SU-DHL-6 (cell line): ENCODE data around the gene DDX10.

Experiments
- H2AFZ ChIP-seq: fragments of 200-600 bp; sonication (generic); 2 replicates; pipeline ENCODE4 v1.6.1; 2014; ENCODE audit warnings: low read depth, mild to moderate bottlenecking, moderate library complexity, mixed read lengths, antibody characterized with exemption, low read length; ENCODE audit not compliant: severe bottlenecking
- H3F3A ChIP-seq: fragments of 200-600 bp; shearing (Covaris generic); 2 replicates; pipeline ENCODE4 v1.6.0; 2016; ENCODE audit warnings: antibody characterized with exemption, mild to moderate bottlenecking; ENCODE audit not compliant: insufficient read depth
- H3K27ac ChIP-seq: fragments of 200-600 bp; sonication (generic); 2 replicates; pipeline ENCODE4 v1.5.1; 2016; ENCODE audit warnings: low read depth, mild to moderate bottlenecking, low read length, moderate library complexity, mixed read lengths
- H3K27me3 ChIP-seq: fragments of 200-600 bp; sonication (generic), shearing (Covaris generic); 2 replicates; pipeline ENCODE4 v1.6.0; 2014; ENCODE audit warnings: mild to moderate bottlenecking, low read length
- H3K36me3 ChIP-seq: fragments of 200-600 bp; sonication (generic); 2 replicates; pipeline ENCODE4 v1.6.1; 2014; ENCODE audit warnings: mild to moderate bottlenecking, low read length, mixed read lengths
- H3K4me2 ChIP-seq: fragments of 300-600, 200-600 bp; shearing (Covaris generic), sonication (generic); 2 replicates; pipeline ENCODE4 v1.6.0; 2014; ENCODE audit warnings: low read length, low read depth, mild to moderate bottlenecking; ENCODE audit not compliant: poor library complexity, severe bottlenecking
- H3K4me3 ChIP-seq: fragments of 200-600 bp; sonication (generic); 2 replicates; pipeline ENCODE4 v1.5.1; 2014; ENCODE audit warnings: antibody characterized with exemption, low read length, mild to moderate bottlenecking, mixed read lengths; ENCODE audit not compliant: insufficient read depth, poor library complexity, severe bottlenecking
- H3K79me2 ChIP-seq: fragments of 200-600 bp; sonication (generic); 2 replicates; pipeline ENCODE4 v1.6.1; 2014; ENCODE audit warnings: mild to moderate bottlenecking, low read length, moderate library complexity; ENCODE audit not compliant: insufficient read depth
- H3K9ac ChIP-seq: fragments of 200-600 bp; sonication (generic); 2 replicates; pipeline ENCODE4 v1.7.0; 2014; ENCODE audit warnings: mild to moderate bottlenecking, low read length
- H3K9me2 ChIP-seq: fragments of 200-600 bp; sonication (generic); replicated peaks from 2 replicates; pipeline ENCODE4 v1.6.1; 2014; ENCODE audit warnings: low read length; ENCODE audit not compliant: insufficient read depth
- H3K9me3 ChIP-seq: fragments of 200-600 bp; sonication (generic); 2 replicates; pipeline ENCODE4 v1.6.1; 2014; ENCODE audit warnings: low read length, mixed read lengths; ENCODE audit not compliant: insufficient read depth
- H4K20me1 ChIP-seq: fragments of 200-600 bp; sonication (generic); 2 replicates; pipeline ENCODE4 v1.6.1; 2014; ENCODE audit warnings: low read depth, mild to moderate bottlenecking, antibody characterized with exemption, low read length, moderate library complexity, mixed read lengths
- CTCF ChIP-seq: fragments of 200-600 bp; sonication (generic); IDR thresholded peaks from one replicate; pipeline ENCODE4 v1.5.1; 2017; ENCODE audit warnings: antibody characterized with exemption, mild to moderate bottlenecking, low read length, moderate library complexity; ENCODE audit not compliant: insufficient read depth, poor library complexity, severe bottlenecking
- EZH2phosphoT487 ChIP-seq: fragments of 200-600 bp; sonication (generic), shearing (Covaris generic); conservative IDR thresholded peaks from 2 replicates; pipeline ENCODE4 v1.6.1; 2018; ENCODE audit warnings: mild to moderate bottlenecking, antibody characterized with exemption, low read length, moderate library complexity, mixed read lengths

Gene DDX10

GRCh38 chr11:108825381-108825780 is 160.5 kb downstream of the DDX10 start:
- Histone ChIP-seq H4K20me1 (no peaks in the 10 kb centered on the region), H3K4me2 (no peak overlapping the region), H3K4me3 (no peak overlapping the region), H3K9me3 (no peaks in the 10 kb centered on the region), H3K9me2 (no peaks in the 10 kb centered on the region), H2AFZ (no peak overlapping the region), H3K79me2 (peaks cover 30% of the 10 kb centered on the region), H3K27me3 (no peaks in the 10 kb centered on the region), H3F3A (peaks cover 3% of the 10 kb centered on the region; the same call in 1 of the 2 replicates), H3K9ac (no peak overlapping the region), H3K36me3 (no peaks in the 10 kb centered on the region), H3K27ac (no peak overlapping the region)
- TF ChIP-seq EZH2phosphoT487: no peak
- no peak for TF ChIP-seq CTCF

- Histone ChIP-seq H3K36me3 (no peaks in the 10 kb centered on the region), H3K79me2 (peaks cover 36% of the 10 kb centered on the region), H3K9me3 (no peaks in the 10 kb centered on the region), H3K4me2 (no peak overlapping the region), H3K9ac (no peak overlapping the region), H3K9me2 (no peaks in the 10 kb centered on the region), H2AFZ (no peak overlapping the region), H3K27ac (no peak overlapping the region), H3K27me3 (no peaks in the 10 kb centered on the region), H3K4me3 (no peak overlapping the region), H4K20me1 (no peaks in the 10 kb centered on the region), H3F3A (peaks cover 3% of the 10 kb centered on the region; the same call in 1 of the 2 replicates)
- TF ChIP-seq CTCF: no peak
- TF ChIP-seq EZH2phosphoT487: no peak
These were observed 161.3 kb downstream of the DDX10 start for GRCh38 chr11:108826136-108826535.

DNA sequence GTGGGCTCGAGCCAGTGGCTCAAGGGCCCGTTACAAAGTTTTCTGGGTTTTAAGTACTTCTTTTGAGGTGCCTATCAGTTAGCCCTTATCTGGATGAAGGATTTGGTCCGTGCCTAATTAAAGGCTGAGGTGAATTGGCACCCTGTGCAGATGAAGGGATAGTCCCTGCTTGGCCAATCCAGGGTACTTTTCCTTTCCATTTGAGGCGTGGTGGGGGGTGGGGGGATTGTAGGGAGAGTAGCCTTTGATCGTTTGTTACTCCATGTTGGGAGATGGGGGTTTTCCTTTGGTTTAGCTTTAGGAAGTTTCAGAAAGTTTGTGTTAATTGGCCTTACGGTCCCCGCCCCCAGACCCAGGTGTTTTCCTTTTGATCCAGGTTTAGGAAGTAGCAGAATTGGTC is 170.8 kb downstream of the DDX10 start:
- H3K9me2 ChIP-seq: no peaks in the 10 kb centered on the region
- H3K27me3 ChIP-seq: no peaks in the 10 kb centered on the region
- H3K4me2 ChIP-seq: no peak overlapping the region
- H4K20me1 ChIP-seq: 0 out of 2 replicates have a peak, but pooled peaks cover 3% of the 10 kb centered on the region
- no peaks in the 10 kb centered on the region for H3K9me3 ChIP-seq
- no peak overlapping the region for H2AFZ ChIP-seq
- H3K79me2 ChIP-seq: peaks cover 11% of the 10 kb centered on the region; the same call in 1 of the 2 replicates
- peaks cover 4% of the 10 kb centered on the region; the same call in 1 of the 2 replicates for H3F3A ChIP-seq
- no peak for TF ChIP-seq CTCF
- no peak for TF ChIP-seq EZH2phosphoT487
- H3K27ac ChIP-seq: no peak overlapping the region
- H3K4me3 ChIP-seq: no peak overlapping the region
- H3K9ac ChIP-seq: no peak overlapping the region
- peaks cover 2% of the 10 kb centered on the region; the same call in 1 of the 2 replicates for H3K36me3 ChIP-seq
